Body of pancreas (tissue), 4 donors: Measurements from ENCODE around the gene MYO5B.

Experiments used
- CTCF ChIP-seq, 7 experiments: fragments of 450-650 bp in 4 of 7; fragments of 200-600 bp in 3 of 7; sonication (generic) in 3 of 7; IDR thresholded peaks; one replicate each; pipeline ENCODE4 v1.5.1; 2016 to 2019; ENCODE audit warnings: antibody characterized with exemption in 7 of 7
- POLR2A ChIP-seq, 3 donors: fragments of 450-650 bp; IDR thresholded peaks; one replicate each; pipeline ENCODE4 v1.6.1; 2016; ENCODE audit warnings: antibody characterized with exemption in 3 of 3, mild to moderate bottlenecking in 2 of 3

- TF ChIP-seq CTCF (IDR thresholded peaks at IDR 0.05) (no peak), POLR2A (IDR thresholded peaks at IDR 0.05) (no peak)
These were observed 35.9 kb downstream of the MYO5B start for GRCh38 chr18:50158866-50159653.
